GM19099 (cell line): ENCODE results near the gene CCDC180.

Experiments used
- POLR2A ChIP-seq: IDR thresholded peaks from 3 replicates; pipeline ENCODE4 v1.6.1; 2011; ENCODE audit warnings: low read depth; ENCODE audit not compliant: insufficient read length; ENCODE audit errors: extremely low read depth

Gene CCDC180

DNA sequence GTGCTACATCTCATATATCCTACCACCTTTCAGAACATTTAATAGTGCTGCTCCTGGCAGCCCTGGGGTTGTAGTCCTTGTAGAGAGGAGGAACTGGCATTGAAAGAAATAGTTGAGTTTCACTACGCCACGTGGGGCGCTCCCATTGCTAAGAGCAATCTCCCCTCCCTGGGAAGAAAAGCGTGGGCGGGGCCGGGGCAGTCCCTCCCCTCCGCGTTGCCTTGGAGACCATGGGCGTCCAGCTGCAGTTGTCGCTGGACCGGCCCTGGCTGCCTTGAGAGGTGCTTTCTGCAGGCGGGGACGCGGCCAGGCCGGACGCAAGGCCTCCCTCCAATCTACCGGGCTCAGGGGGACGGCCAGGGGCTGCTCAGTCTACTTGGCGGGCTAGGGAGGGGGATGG is 368 bp upstream of the CCDC180 start:
- no peak for TF ChIP-seq POLR2A

DNA sequence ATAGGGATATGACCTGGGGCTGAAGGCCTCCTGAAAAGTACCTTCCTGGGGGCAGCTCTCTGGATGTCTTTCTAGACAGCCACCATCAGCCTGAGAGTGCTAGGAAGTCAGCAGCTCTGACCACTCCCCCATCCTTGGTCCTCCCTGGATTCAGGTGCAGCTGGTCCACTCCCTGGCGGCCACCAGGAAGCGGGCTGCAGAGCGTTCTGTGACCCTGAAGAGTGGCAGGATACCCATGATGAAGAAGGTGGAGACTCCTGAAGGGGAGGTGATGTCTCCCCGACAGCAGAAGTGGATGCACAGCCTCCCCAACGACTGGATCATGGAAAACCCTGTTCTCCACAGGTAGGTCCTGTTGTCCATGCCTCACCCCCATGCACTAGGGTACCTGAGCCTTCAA is 1.8 kb downstream of the CCDC180 start:
- TF ChIP-seq POLR2A, result no peak

DNA sequence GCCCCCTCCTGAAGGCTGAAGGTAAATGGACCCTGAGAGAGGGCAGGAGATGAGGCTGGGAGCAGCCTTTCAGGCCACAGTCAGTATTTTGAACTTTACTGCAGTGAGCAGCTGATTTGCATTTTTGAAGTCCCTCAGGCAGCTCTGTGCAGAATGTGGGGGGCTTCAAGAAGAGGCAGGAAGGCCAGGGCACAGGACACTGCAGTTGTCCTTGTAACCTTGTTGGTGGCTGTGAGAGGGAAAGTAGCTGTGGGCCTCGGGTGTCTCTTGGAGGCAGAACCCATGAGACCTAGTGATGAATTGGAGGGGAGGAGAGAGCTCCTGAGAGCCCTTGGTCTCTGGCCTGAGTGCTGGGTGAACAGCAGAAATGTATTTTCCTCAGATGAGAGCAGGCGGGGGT is 2.6 kb downstream of the CCDC180 start:
- TF ChIP-seq POLR2A, result no peak

DNA sequence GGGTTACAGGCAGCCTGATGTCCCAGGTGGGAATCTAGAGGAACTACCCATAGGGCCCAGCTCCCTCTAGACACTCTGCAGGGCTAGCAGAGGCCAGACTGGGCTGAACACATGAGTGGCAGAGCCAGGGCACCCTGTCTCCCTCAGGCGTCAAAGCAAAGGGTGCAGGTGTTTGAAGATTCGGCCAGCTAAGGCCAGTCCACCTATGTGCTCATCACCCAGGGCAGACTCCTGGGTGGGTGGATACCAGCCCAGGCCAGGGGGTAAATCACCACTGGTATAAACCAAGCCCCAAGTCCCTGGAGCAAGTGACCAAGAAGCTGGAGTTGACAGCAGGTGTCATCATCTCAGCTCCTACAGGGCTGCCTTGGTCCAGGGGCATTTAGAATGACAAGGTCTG is 3.4 kb downstream of the CCDC180 start:
- TF ChIP-seq POLR2A, result no peak

DNA sequence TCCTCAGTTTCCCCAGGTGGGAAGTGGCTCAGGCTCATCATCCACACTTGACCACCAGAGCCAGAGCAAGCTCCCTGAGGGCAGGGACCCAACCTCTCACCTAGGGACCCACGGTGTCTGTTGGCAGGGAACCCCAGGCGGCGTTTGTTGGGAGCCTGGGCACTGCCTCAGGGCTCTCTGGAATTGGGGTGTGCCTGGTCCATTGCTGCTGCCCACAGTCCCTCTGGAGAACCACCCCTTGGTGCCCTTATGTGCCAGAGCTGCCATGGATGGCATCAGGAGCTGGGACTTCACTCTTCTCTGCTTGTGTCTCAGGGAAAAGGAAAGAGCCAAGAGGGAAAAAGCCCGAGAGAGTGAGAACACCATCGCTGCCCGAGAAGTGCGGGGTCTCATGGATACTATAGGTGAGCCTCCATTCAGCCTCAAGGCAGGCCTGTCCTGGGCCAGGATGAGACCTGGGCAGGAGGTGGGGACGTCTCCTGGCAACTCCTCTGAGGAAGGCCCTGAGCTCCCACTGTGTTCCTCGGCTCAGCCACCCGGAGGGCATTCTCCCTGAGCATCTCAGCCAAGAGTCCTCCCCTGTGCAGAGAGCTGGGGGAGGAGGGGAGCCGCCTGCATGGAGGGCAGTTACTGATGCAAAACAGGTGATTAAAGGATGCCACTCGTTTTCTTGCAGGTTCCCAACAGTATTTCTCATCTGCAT is 4.5 kb downstream of the CCDC180 start:
- TF ChIP-seq POLR2A, result no peak

DNA sequence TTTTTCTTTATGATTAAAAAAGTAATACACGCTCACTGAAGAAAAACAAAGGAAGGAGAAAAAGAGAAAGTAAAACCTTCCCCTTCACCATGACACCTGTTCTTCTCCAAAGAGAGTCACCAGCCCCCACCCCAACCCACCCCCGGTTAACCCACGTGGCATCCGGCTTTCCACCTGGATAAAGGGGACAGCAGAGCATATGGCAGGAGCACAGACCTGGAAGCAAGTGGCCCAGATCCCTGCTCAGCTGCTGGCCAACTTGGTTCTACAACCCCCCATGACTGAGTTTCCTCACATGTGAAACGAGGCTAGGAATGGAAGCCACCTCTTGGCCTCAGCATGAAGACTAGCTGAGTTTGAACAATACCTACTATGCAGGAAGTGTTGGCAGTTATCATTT is 5.1 kb downstream of the CCDC180 start:
- no peak for TF ChIP-seq POLR2A

DNA sequence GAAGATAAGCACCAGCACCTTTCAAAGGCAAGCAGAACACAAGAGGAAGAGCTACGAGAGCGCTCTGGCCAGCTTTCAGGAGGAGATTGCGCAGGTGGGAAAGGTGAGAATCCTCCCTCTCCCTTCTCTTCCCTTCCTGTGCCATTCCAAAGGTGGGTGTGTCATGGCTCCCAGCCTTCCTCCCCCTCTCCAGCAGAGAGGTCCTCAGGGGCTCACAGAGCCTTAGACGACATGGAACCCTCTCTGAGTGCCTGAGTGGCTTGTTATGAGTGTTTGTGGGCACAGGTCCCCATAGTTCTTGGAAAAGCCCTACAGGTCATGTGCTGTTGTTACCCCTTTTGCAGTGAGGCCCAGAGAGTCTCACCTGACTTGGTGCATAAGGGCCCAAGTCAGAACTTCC is 5.8 kb downstream of the CCDC180 start:
- TF ChIP-seq POLR2A, result no peak

DNA sequence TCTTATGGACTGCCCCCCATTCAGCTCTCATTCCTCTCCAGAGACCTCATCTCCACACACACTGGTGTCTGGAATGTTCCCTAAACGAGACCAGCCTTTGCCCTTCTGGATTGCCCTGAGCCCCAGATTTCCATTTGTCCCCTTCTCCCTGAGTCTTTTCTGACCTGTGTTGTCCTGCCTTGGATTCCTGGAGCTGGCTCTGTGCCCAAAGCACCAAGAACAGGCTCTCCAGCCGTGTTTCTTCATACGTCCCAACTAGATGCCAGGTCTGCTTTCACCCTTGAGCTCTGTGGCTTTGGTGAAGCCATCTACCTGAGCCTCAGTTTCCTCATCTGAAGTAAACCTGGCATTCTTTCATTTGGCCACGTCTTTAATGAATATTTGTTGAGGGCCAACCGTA is 6.3 kb downstream of the CCDC180 start:
- TF ChIP-seq POLR2A, result no peak

DNA sequence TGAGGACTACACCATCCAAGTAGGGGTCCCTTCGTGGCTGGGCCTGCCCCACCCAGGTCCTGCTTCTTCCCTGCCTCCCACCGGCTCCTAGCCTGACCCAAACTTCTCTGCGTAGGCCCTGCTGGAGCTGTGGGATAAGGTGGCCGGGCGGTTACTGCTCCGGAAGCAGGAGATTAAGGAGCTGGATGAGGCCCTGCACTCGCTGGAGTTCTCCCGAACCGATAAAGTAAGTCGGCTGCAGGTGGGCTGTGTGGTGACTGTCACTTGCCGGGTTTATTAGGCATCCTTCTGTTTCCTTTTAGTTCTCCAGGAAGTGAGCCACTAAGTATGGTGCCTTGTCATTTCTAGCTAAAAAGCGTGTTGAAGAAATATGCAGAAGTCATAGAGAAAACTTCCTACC is 7.0 kb downstream of the CCDC180 start:
- no peak for TF ChIP-seq POLR2A

DNA sequence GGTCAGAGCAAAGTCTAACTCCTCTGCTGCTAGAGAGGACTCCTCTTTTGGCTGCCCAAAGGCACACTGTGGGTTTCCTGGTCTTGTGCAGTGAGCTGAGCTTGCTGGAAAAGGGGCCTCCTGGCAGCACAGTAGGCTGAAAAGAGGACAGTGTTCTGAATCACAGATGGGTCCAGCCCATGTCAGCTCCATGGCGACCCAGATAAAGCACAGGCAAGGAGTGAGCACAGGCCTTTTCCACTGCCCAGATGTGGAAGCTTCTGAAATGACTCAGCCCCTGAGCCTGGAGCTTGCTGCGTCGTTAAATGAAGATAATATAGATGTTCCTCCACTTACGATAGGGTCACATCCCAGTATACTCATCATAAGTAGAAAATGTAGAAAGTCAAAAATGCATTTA is 8.1 kb downstream of the CCDC180 start:
- TF ChIP-seq POLR2A, result no peak

DNA sequence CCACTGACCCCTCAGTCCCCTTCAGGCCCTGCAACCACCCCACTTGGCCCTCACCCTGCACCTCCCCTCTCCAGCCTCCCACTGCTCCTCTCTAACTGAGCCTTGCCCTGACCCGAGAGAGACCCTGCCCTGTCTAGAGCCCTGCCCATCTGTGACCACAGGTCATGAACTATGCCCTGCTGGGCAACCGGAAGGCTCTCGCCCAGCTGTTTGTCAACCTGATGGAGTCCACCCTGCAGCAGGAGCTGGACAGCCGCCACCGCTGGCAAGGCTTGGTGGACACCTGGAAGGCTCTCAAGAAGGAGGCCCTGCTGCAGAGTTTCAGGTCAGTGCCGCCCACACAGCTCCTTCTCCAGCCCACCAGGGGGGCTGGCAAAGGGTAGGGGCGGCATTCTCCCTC is 9.4 kb downstream of the CCDC180 start:
- TF ChIP-seq POLR2A, result no peak

DNA sequence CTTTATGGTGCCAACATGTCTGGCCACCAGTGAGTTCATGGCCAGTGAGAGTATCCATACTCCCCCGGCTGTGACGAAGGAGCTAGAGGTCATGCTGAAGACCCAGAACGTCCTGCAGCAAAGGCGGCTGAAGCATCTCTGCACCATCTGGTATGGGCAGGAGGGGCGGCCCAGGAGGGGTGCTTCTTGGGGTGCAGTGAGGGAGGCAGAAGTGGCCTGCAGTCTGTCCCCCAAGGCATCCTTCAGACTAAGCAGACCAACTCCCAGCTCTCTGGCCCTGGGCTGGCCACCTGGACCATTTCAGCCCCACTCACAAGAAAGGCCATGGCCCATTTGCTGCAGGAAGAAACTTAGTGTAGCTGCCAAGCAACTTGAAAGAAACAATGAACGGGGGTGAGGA is 11.0 kb downstream of the CCDC180 start:
- no peak for TF ChIP-seq POLR2A

DNA sequence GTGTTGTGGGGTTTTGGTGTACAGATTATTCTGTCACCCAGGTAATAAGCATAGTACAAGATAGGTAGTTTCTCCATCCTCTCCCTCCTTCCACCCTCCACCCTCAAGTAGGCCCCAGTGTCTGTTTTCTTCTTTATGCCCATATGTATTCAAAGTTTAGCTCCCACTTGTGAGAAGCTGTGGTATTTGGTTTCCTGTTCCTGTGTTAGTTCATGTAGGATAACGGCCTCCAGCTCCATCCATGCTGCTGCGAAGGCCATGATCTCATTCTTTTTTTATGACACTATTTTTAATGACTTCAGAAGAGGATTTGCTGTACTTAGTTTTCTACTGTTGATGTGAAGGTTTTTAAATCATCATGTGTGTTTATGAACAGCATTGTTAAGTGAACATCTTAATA is 11.9 kb downstream of the CCDC180 start:
- no peak for TF ChIP-seq POLR2A

DNA sequence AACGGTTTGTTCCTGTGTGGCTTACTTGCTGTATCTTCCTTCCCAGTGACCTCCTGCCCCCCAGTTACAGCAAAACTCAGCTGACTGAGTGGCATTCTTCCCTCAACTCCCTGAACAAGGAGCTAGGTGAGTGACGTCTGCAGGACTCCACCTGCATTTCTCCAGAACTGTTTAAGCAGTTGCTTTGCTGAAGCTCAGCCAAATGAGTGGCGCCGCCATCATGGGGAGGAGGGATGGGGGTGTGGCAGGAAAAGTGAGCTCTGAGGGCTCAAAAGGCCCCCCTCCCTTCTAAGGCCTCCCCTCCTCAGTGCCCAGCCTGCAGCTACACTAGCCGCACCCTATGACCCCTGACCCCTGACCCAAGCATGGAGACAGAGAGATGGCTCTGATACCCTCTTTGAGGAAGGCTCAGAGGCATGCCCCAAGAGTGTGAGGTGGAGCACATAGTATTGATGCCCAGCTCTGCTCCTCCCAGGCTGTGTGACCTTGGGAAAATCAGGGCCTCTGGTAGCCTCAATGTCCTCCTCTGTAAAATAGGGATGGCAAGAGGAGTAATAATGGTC is 12.7 kb downstream of the CCDC180 start:
- no peak for TF ChIP-seq POLR2A

DNA sequence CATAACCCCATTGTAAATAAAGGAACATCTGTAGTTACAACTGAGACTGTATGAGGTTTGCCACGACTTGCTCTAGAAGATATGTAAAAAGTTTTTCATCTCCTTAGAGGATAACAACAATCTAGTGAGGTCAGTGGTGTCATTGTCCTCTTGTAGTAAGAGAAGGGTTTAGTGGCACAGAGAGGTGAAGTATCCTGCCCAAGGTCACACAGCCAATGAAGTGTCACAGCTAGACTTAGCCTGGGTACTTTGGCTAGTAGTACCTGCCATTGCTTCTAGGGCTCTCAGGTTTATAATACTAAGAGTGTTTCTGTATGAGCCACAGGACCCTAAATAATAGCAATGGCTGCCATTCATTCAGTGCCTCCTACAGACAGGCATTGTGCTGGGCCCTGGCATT is 13.8 kb downstream of the CCDC180 start:
- TF ChIP-seq POLR2A, result no peak

DNA sequence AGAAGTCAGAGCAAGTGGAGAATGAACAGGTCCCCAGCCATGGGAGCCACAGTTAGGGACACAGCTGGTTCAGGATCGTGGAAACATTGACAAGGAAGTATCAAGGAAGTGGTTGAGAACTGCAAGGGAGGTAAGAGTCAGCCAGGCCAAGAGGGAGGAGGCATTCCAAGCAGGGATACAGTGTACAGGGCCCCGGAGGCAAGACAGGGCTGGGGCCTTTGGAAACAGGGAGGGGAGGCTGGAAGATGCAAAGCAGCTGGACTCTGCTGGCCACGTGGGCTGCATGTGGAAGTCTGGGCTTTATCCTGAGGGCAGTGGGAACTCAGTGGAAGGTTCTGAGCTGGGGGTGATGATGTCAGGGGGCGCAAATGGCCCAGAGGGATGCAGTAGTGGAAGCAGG is 14.2 kb downstream of the CCDC180 start:
- no peak for TF ChIP-seq POLR2A

DNA sequence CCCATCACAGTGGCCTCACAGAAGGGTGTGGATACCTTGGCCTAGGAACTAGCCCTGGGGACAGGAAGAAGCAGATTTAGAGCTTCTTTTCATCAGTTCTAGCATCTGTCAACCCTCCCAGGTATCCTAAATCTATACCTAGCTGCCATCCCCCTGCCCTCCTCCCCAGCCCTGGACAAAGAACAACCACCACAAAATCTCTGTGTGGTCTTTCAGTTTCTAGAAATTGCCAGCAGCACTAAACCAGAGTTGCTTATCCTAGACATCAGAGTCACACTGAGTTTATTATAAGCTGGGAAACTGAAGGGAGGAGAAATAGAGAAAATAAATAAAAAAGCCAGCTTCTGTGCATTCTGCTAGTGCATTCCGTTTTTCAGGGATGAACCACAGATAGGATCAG is 14.6 kb downstream of the CCDC180 start:
- no peak for TF ChIP-seq POLR2A
